ENCODE data around the gene KCNK16. TPM values are rescaled to one million over a fixed set of nuclear protein-coding genes. Genes with fewer than 3 reads are reported as not detected.

Gene KCNK16
- not detected for polyA plus RNA-seq (2012; ENCODE audit: insufficient read depth, insufficient read length)

DNA sequence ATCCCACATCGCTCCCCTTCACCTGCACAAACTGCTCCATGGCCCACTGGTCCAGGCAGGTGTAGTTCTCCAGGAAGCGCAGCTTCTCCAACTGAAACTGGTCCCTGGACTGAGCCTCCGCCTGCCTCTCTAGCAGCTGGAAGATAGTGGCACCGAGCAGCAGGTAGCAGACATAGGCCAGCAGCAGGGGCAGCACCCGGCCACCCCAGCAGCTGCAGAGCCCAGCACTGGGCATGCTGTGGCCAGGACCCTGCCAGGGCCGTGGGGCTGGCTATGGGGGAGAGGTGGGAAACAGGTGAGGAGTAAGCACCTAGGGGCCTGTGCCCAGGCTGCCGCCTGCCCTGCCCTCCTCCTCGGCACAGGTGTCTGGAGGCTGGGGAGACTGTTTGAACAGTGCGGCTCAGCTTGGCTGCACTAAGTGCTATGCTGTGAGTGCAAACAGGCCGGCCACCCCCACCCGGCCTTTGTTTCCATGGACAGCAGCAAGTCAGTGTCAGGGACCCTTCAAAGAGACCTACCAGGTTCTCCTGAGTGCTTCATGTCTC, at the start of gene KCNK16:
KCNK16 (minus strand) TSS at position 397 of the 545 bp plus-strand sequence; CDS start at position 235, 162 bp downstream.
- no peak within 1 kb of the TSS for H3K4me3 ChIP-seq (ENCODE audit: low read length)
- no peak for DNase-seq (ENCODE audit: low read depth, low spot score)

DNA sequence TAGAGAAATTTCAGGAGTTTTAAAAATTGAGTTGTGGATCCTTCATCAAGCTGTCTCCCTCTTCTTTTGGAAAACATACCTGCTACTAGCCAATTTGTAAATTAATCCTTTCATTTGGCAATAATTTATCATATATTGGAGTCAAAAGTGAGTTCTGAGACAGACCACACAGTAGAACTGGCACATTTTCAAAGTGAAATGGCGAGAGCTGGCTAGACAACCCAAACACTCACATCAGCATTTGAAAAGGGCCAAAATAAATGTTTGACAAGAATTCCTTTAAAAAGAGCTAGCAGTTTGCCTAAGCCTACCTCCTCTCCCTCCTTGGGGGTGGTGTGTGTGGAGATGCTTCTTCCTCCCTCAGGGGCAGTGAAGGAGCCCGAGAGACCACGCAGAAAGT, 47.9 kb upstream of the KCNK16 start:
- DNase-seq (ENCODE audit: low read depth, low spot score) = no peak
- H3K4me3 ChIP-seq (ENCODE audit: low read length) = no peak overlapping the region

DNA sequence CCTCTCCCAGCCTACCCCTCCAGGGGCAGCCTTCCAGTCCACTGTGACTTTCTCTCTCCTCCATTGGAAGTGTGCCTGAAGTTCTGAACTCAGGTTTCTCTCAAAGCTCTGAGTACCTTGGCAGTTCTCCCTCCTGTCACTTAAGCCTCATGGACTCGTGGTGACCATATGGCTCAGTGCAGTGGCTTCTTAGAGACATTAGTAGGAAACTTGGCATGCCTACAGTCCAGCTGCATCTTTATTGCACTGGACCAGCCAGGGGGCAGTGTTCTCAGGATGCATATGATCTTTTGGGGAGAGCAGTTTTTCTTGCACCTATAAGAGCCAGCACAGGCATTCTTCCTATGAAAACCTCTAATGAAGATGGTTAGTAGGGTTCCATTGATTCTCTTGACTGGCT, 47.5 kb upstream of the KCNK16 start:
- no peak for DNase-seq (ENCODE audit: low read depth, low spot score)
- H3K4me3 ChIP-seq (ENCODE audit: low read length) = no peak overlapping the region

DNA sequence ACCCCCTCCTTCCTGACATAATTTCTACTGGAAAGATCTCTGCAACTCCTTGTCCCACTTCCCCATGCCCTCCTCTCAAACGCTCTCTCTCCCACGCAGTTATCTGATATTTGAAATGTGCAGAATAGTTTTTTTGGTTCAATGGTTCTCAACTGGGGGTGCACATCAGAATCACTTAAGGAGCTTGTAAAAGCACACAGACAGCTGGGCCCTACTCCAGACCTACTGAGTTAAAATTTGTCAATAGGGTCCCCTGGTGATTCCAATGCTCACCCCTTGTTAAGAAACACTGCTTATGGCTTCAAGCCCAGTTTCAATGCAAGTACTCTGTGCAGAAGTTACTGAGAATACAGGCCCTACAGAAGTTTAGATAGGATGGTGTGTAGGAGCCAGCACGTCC, 45.2 kb upstream of the KCNK16 start:
- no peak overlapping the region for H3K4me3 ChIP-seq (ENCODE audit: low read length)
- no peak for DNase-seq (ENCODE audit: low read depth, low spot score)

DNA sequence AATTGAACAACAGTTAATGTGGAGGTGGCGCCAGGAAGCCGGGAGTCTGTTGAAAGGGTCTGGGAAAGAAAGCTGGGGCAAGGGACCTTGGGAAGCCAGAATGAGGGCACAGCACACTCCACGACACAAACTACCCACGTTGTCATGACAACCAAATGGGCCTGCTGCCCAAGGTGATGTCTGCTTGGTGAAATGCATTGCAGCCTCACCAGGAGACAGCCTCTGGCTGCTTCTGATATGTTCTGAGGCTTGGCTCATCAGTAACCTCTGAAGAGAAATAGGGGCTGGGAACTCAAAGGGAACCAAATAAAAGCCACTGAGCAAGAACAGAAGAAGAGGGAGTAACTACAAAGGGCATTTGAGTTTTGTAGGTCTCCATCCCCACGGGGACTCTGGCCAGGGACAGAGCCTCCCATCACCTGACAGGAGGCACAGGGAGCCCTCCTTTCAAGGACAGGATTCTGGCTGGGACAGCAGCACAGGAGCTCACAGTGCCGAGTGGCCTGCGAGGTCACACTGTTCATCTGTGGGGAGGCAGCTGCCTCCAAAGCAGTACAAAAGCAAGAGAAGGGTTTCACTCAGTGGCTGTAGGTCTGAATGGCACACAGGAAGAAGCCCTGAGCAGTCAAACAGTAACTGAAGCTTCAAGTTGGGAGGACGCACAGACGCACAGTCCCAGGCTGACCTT, 44.6 kb upstream of the KCNK16 start:
- DNase-seq (ENCODE audit: low read depth, low spot score) = no peak
- no peak overlapping the region for H3K4me3 ChIP-seq (ENCODE audit: low read length)

DNA sequence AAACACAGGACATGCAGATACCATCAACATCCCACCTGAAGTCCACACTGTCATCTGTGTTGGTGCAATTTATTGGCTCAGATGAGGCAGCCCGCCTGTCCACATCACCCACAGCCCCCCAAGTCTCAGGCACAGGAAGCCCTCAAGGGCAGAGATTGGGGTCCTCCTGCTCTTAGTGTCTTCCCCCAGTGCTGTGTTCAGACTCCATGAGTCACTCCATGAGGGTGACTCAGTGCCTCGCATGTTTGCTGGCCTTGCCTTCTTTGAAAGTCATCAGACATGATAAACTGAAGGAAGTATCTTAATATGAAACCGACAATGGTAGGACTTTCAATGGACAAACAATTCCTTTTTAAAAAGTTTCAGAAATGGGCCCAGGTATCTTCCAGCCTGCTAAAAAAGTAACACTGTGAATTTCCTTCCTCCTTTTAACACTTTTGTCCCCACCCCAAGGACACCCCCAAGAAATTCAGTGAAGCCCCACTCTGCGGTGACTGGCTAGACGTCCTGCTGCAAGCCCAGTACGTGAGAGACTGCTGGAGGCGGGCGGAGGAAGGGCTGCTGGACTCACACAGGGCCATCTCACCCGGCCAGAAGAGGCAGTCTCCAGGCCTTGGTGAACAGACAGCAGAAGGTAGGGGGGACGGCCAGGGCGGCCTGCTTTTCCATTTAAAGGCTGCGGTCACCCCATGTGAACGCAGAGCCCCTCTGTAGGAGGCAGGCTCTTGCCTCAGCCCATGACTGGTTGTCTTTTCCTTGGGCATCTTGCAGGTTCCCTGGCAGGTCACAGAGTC, 43.0 kb upstream of the KCNK16 start:
- H3K4me3 ChIP-seq (ENCODE audit: low read length) = no peak overlapping the region
- DNase-seq (ENCODE audit: low read depth, low spot score) = no peak

DNA sequence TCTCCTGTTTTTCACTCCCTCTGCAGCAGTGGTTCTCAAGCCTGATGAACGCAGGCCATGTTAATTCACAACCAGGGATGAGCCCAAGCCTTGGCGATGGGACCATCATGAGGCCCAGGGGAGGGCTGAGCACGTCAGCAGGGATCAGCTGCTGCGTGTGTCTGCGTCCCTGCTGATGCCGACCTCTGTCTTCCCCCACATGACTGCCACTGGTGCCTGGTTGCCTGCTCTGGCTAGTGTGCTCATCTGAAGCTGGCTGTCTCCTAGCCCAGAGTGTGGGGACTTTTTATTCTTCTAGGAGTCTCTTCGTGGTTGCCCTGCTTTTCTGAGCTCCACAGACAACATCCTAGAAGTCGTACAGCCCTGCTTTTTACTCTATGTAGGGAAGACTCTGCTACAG, 40.8 kb upstream of the KCNK16 start:
- no peak overlapping the region for H3K4me3 ChIP-seq (ENCODE audit: low read length)
- DNase-seq (ENCODE audit: low read depth, low spot score) = no peak

DNA sequence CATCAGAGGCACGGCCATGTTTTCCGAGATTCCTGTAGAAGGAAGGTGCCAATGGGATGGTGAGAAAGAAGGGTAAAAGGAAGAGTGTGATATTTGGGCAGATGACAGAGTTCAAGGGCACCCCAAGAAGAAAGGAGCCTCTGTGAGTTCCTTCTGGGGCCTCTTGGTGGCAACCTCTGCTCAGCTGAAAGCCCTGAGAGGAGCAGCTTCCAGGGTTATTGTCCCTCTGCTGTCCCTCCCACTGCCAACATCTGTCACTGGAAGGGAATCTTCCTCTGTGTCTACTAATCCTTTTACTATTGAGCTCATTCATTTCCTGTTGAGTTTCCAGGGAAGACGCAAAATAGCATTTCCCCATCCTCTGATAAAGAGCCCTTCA, 40.0 kb upstream of the KCNK16 start:
- H3K4me3 ChIP-seq (ENCODE audit: low read length) = no peak overlapping the region
- no peak for DNase-seq (ENCODE audit: low read depth, low spot score)

DNA sequence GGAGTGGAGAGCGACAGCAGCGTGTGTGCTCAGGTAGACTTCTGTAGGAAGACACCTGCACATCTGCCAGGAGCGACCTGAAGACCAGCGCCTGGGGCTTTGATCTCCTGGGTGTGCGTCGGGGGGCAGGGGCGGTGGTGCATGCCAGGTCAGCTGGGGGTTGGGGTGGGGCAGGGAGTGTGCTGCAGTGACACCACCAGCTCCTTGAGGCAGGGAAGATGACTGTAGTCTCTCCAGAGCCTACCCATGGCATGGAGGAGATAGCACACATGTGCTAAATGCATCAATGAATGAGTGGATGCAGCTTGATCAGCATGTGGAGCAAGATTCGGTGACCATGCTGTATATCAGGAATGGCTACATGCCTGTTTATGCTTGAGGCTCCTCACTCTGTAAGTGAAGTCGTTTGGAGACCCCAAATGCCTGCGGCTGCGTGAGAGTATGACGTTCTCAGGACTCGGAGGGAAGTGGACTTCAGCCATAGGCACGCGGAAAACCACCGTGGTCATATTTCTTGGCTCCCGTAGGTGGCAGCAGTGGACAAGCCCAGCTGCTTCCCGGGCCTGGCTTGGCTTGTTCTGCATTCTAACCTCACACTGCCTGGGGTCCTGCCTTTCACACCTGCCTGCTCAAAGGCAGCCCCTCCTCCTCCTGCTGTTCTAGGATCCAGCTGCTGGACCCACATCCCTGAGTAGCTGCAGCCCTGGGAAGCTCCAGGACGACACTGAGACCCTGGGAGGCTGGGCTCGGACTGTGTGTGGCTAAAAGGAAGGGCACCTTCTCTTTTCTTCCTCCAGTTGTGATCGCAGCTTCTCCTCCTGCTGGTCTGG, 39.4 kb upstream of the KCNK16 start:
- no peak overlapping the region for H3K4me3 ChIP-seq (ENCODE audit: low read length)
- peak; percentile 56 for DNase-seq (ENCODE audit: low read depth, low spot score)

DNA sequence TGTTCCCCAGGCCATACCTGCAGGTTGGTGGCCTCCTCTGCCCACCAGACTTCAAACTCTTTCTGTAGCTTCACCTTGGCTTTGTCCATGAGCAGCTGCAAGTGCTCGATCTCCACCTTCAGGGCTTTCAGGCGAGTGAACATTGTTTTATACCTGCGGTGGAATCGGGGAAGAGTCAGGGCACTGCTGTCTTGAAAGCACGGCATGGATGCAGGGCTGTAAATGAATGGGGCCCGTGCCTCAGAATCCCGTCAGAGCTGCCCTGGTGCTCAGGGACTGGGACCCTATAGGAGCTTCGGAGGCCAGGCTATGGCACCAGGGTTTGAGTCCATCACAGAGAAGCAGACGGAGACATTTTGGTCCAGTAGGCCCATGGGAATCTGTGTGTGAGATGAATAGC, 37.9 kb upstream of the KCNK16 start:
- H3K4me3 ChIP-seq (ENCODE audit: low read length) = no peak overlapping the region
- DNase-seq (ENCODE audit: low read depth, low spot score) = no peak

DNA sequence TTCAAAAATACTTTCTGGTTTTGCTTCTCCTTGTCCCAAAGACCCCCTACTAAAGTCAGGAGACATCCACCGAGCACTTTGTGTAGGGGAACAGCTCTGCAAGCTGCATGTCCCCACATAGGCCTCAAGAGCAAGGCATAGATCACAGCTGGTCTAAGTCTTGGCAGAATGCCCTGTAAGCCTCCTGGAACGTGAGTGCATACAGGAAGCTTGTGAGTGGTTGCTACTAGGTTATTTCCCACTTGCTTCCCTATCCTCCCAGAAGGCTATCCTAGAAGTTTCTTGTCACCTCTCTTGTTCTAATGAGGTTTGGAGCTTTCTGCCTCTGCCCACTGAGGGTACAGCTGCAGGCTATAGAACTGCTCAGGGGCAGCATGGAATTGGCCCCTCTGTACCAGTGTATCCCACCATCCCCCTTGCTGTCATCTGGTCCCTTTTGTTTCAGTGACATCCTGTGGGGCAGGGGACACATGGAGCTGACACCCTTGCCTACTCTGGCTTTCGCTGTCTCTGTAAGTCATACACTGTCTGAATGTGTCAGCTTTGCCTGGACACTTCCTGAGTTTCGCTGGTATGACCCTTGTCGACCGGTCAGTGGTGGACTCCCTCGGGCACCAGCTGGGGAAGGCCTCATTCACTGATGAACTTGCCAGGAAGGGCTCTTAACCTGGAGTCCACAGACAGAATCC, 35.6 kb upstream of the KCNK16 start:
- DNase-seq (ENCODE audit: low read depth, low spot score) = peak; percentile 32

DNA sequence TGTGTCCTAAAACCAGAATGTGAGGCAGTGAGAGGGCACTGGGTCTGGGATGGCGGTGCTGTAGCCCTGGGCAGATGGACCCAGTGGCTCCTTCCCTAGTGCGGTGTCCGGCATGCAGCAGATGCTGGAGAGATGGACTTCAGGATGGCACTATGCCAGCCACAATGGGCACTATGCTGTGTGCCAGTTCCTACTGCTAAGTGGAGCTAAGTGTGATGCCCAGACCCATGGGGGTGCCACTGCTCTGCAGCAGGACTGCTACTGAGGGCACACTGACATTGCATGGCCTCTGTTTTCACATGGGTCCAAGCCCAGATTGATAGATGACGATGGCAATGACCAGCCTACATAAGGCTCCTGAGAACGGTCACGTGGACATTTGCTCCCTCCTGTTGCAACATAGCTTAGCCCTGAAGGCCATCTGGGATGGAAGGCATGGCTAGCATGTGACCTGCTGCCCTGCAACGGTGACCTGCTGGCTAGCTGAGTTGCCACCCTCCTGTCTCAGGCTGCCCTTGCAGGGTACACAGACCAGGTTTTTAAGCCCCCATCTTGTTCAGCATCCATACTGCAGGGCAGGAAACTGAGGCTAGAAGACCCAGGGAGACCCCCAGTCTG, 31.3 kb upstream of the KCNK16 start:
- no peak for DNase-seq (ENCODE audit: low read depth, low spot score)

More for the DNA sequence above, 35.6 kb upstream of the KCNK16 start:
- no peak overlapping the region for H3K4me3 ChIP-seq (ENCODE audit: low read length)

DNA sequence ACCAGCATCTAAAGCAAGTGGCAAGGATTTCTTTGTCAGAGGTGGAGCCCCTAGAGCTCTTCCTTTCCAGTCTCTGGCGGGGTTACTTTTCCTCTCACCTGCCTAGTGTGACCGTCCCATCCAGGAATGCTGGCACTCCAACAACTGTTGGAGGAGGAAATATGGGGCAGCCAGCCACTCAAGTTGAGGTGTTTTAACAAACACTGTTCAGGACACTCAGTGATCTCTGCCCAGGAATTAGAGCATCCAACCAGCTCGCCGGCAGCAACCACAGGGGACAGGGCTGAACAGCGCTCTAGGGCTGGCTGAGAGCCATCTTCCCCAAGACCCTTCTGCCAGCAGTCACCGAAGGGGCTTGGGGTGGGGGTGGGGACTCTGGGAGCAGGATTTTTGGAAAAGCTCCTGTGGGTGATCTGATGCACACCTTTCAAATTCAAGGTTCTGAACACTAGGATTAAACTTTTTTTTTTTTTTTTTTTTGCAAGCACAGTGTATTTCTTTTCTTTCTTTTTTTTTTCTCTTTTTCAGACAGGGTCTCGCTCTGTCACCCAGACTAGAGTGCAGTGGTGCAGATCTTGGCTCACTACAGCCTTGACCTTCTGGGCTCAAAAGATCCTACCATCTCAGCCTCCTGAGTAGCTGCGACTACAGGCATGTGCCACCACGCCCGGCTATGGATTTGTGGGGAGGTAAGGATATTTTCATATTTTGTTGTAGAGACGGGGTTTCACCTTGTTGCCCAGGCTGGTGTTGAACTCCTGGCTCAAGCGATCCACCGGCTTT, 28.4 kb upstream of the KCNK16 start:
- H3K4me3 ChIP-seq (ENCODE audit: low read length) = no peak overlapping the region
- DNase-seq (ENCODE audit: low read depth, low spot score) = no peak

More for the DNA sequence above, 31.3 kb upstream of the KCNK16 start:
- H3K4me3 ChIP-seq (ENCODE audit: low read length) = no peak overlapping the region

DNA sequence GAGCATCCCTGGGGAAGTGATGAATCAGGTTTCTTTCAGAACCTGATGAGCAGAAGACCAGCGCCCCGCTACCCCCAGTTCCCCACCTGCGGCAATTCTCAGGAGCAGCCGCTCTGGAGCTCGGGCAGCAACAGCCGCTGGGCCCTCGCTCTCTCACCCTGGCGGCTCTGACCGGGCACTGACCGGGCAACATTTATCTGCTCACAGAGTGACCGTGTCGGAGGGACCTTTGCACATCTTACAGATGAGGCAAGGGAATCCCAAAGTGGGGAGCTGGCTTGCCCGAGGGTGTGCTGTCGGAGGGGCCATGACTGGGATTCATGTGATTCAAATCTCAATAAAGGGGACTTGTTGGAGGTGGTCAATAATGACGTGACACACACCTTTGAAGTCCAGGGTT, 26.2 kb upstream of the KCNK16 start:
- no peak for DNase-seq (ENCODE audit: low read depth, low spot score)
- H3K4me3 ChIP-seq (ENCODE audit: low read length) = no peak overlapping the region

DNA sequence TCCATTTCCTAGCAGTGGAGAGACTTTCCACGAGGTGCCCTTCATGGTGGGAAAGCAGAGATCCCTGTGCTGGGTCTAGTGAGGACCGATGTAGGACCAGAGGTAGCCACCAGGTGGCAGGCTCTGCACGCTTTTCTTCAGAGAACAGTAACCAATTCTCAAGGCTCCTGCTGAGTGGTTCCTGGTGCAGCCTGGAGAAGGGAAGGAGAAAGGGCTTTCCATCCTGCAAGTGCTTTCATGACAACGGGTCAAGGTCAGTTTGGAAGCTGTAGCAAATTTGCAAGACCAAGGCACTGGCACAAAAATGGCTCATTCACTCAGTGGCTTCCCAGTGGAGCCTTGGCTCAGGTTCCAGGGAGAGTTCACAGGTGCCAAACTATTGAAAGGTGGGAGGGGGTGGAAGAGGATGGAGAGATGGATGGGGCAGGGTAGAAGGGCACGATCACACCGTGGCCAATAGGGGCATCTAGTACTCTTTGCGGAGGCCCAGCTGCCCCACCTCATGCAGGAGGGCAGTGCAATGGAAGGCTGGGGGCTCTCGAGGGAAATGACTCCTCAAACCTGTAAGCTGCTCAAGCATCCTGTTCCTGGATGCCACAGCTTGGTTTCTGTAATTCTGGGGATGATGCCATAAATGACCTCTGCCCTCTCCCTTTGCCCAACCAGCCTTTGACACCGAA, 25.5 kb upstream of the KCNK16 start:
- no peak overlapping the region for H3K4me3 ChIP-seq (ENCODE audit: low read length)
- peak; percentile 45 for DNase-seq (ENCODE audit: low read depth, low spot score)

DNA sequence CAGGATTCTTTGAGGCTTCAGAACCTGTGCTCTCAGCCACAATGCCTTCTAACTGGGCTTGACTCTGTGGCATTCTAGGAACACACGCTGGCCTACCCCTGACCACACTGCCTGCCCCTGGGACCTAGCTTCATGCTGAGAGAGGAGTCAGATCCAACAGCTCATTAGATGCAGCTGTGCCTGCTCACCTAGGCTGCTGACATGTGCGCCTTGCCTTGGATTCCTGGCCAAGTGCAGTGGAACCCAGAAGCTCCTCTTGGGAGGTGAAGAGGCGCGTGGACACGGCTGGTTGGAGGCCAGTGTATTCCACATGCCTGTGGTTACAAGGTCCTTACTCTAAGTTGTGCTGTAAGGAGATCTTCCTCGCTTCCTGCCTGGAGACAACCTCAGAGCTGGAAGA, 24.7 kb upstream of the KCNK16 start:
- no peak overlapping the region for H3K4me3 ChIP-seq (ENCODE audit: low read length)
- no peak for DNase-seq (ENCODE audit: low read depth, low spot score)

DNA sequence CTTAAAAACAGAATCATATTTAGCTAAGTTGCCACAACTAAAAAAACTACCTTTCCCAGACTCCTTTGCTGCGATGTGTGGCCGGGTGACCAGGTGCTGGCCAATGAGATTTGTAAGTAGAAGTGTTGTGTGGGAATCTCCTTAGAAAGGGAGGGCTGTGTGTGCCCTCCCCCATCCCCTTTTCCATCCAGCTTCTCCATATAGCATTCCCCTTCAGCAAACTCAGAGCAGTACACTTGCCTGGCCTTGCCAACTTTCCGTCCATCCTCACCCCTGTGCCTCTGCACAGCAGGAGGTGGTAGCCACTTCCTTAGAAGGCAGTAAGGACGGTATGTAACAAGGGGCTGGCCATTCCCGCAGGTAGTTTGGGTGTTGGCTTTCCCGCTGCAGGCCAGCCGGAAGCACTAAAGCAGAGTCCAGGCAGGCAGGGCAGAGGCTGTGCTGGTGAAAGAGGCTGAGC, 22.3 kb upstream of the KCNK16 start:
- no peak overlapping the region for H3K4me3 ChIP-seq (ENCODE audit: low read length)
- no peak for DNase-seq (ENCODE audit: low read depth, low spot score)

All from Jurkat, Clone E6-1 (cell line).